DMS79 (cell line): ENCODE measurements around the gene CCN6.
A peak's percentile ranks its signal among the peaks of the same experiment; 100 is the strongest.
"Not testable (repeated sequence)": the region's sequence is repeated elsewhere in the genome, so short reads cannot be mapped to it uniquely, and the experiment has no call there.

Experiments
- DNase-seq: peaks from one replicate; lab custom pipeline; 2025; lab: John Stamatoyannopoulos, UW

CCN6 gene

GRCh38 chr6:112051251-112051740 lies 2.6 kb upstream of the CCN6 start:
- not testable (repeated sequence) for DNase-seq

- DNase-seq, result no peak
These were observed 769 bp downstream of the CCN6 start for GRCh38 chr6:112054555-112055190.

- no peak for DNase-seq
These were observed 4.5 kb downstream of the CCN6 start for GRCh38 chr6:112058243-112059032.

- DNase-seq, result no peak
These were observed 7.7 kb downstream of the CCN6 start for GRCh38 chr6:112061605-112062004.

- no peak for DNase-seq
These were observed 9.1 kb downstream of the CCN6 start for GRCh38 chr6:112062966-112063365.

- DNase-seq, result no peak
These were observed 11.6 kb downstream of the CCN6 start for GRCh38 chr6:112065426-112065986.

GRCh38 chr6:112066606-112067005 lies 12.7 kb downstream of the CCN6 start:
- DNase-seq, result no peak

- DNase-seq, result no peak
These were observed 27.7 kb downstream of the CCN6 start for GRCh38 chr6:112081569-112081968.

GRCh38 chr6:112085286-112086065 lies 31.6 kb downstream of the CCN6 start:
- no peak for DNase-seq

- DNase-seq, result peak; percentile 15
These were observed 32.8 kb downstream of the CCN6 start for GRCh38 chr6:112086744-112087135.

- DNase-seq, result peak; percentile 96
These were observed 33.4 kb downstream of the CCN6 start, which contains the start of the genes FAM229B and TUBE1 for GRCh38 chr6:112087136-112087911. TSS of gene FAM229B (plus strand) at chr6:112087591. CDS start at chr6:112099284, 11,693 bp downstream. TSS of gene TUBE1 (minus strand) at chr6:112087482. CDS start at chr6:112087434, 48 bp downstream.

GRCh38 chr6:112087916-112088315 lies 34.0 kb downstream of the CCN6 start:
- no peak for DNase-seq

- DNase-seq, result no peak
These were observed 43.0 kb downstream of the CCN6 start for GRCh38 chr6:112096901-112097300.

GRCh38 chr6:112100561-112100960 lies 46.7 kb downstream of the CCN6 start:
- DNase-seq, result no peak

GRCh38 chr6:112106026-112106425 lies 52.1 kb downstream of the CCN6 start:
- not testable (repeated sequence) for DNase-seq

- no peak for DNase-seq
These were observed 52.7 kb downstream of the CCN6 start for GRCh38 chr6:112106562-112106961.

GRCh38 chr6:112109262-112109661 lies 55.4 kb downstream of the CCN6 start:
- no peak for DNase-seq

GRCh38 chr6:112113431-112113830 lies 59.5 kb downstream of the CCN6 start:
- no peak for DNase-seq

GRCh38 chr6:112113918-112114317 lies 60.0 kb downstream of the CCN6 start:
- DNase-seq, result no peak

GRCh38 chr6:112114577-112115223 lies 60.8 kb downstream of the CCN6 start:
- DNase-seq, result no peak

GRCh38 chr6:112116221-112116620 lies 62.3 kb downstream of the CCN6 start:
- no peak for DNase-seq
